ENCODE measurements around the gene CA11.
"Not testable (repeated sequence)": the region's sequence is repeated elsewhere in the genome, so short reads cannot be mapped to it uniquely, and the experiment has no call there.

Gene CA11

DNA sequence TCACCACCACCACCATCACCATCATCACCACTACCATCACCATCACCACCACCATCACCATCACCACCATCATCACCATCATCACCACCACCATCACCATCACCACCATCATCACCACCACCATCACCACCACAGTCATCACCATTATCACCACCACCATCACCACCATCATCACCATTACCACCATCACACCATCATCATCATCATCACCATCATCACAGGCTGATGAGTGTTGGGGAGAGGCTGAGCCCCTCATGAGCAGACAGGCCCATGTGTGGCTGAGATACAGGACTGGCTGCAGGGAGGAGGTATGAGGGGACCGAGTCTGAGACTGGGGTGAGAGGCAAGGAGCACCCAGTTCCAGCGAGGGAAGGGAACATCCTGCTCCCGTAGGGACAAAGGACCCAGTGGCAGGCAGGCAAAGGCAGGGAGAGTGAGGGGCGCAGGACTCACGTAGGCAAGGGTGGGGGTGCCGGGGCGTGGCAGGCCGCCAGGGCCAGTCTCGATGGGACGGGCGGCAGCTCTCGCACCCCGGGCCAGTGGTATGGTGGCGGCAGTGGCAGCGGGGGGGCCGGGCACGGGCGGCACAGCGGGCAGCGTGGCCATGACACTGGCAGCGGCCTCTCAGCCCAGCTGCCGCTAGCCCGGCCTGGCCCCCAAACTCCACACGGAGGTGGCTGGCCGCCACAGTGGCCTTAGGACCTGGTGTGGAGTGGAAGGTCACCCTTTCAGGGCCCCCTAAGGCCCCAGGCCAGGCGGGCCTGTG is 24.1 kb upstream of the CA11 start:
- DNase-seq, result no peak

DNA sequence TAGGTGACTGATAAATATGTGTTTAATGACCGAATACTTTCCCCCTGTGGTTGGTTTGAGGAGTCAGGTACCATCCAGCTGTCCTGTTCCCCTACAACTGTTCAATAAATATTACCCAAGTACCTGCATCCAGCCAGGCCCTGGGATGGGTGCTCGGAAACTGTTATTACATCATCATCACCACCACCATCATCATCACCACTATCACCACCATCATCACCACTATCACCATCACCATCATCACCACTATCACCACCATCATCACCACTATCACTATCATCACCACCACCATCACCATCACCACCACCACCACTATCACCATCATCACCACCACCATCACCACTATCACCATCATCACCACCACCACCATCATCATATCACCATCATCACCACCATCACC is 22.8 kb upstream of the CA11 start:
- no peak for DNase-seq

DNA sequence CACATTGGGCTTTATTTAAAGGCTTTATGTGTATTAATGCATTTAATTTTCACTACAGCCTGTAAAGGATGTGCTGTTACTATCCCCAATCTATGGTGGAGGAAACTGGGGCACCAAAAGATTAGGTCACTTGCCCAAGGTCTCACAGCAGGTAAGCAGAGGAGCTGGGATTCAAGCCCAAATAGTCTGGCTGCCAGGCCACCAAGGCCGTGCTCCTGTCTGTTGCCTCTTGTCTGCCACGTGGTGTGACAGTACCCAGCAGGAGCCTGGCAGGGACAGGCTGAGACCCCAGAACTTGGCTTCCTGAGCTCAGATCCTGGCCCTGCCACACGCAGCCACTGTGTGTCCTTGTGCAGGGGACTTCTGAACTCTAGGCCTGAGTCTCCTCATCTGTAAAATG is 22.3 kb upstream of the CA11 start:
- DNase-seq, result peak in 1 of 14 donors; percentile 36

DNA sequence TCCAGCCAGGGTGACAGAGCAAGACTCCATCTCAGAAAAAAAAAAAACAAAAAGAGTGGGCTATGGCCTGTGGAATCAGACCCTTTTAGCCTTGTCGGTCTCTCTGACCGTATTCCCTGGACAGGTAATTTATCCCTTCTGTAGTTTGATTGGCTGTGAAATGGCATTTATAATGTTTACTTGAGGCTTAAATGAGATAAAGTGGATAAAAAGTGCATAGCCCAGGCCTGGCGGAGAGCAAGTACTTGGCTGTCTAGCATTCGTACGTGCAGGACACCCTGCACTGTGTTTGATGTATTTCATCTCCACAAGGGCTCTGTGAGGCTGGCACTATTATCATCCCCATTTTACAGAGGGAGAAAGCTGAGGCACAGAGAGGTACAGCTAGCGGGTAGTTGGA is 19.8 kb upstream of the CA11 start:
- DNase-seq, result no peak

DNA sequence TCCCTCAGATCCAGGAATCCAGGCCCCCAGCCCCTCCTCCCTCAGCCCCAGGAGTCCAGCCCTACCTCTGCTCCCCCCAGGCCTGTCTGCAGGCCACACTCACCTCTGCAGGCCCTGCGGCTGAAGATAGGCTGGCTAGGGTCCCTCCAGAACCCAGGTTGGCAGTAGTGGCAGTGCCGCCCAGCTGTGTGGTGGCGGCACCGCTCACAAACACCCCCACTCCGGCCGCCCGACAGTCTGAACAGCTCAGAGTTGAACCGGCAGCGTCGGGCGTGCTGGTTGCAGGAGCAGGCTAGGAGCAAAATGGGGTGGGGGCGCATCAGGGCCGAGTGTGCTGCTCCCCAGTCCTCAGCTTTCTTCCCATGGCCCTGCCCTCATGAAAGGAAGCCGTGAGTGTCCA is 18.5 kb upstream of the CA11 start:
- no peak for DNase-seq

DNA sequence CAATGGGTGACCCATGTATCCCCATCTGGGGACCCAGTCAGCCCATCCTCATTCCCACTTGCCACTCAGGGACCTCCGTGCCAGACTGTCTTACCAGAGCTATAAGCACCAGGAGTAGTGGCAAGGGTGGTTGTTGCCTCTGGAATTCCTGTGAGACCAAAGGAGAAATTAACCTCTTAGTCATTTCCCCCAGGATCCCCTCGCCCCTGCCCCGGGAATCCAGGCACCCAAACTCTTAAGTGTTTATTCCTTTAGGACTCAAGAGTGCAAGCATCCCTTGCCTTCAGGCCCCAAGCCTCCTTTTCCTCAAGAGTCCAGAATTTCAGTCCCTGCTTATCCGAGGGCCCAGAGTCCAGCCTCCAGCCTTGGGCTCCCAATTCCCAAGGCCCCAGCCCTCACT is 17.7 kb upstream of the CA11 start:
- DNase-seq, result no peak

DNA sequence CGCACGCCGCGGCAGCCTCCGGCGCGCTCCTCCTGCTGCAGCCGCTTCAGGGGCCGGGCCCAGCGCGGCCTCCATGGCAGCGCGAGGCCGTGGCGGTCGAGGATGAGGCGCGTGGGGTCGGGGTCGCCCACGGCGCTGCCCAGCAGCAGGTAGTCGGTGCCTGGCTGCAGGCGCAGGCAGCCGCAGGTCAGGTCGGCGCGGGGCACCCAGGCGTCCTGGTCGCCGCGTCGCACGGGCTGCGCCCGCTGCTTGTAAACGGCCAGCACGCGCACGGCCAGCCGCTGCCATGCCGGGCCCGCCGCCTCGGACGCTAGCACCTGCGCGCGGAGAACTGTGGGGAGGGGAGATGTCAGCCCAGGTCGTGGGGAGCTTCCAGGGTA is 15.7 kb upstream of the CA11 start:
- DNase-seq, result no peak

DNA sequence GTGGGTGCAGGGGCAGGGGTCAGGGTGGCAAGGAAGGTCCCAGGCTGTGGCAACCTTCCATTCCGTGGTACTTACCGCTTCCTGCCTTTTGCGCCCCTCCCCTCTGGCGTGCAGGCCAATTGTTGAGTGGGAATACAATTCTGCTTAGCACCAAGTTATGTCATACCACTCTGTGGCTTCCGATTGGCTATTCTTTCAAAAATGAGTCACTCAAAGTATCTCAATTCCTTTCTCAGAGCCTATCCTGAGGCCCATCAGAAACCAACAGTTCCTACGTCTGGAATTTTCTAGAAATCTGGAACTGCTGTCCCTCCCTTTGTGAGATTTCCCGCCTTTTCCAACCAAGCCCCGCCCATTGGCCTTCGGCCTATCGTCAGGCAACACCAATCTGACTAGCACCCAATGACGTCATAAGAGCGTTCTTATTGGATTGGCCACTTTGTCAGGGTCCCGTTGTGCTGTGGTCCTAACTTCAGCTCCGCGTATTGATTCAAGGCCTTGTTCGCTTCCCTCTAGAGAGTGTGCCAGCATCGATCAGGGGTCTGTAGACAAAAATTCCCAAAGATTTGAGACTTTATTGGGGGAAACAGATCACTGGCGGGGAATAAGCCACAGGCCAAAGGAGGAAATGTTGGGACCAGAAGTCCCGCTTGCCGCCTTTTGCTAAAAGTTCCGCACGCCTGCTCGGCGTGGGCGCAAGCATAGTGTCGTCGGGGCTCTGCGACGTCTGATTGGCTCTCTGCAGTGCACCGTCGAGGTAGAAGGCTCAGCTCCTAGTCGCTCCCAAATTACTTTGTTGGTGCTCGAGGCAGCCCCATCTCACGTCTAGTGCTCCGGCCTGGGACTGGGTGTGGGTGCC is 15.1 kb upstream of the CA11 start:
- peak in 12 of 14 donors; percentile 35 to 82 (median 64) for DNase-seq

DNA sequence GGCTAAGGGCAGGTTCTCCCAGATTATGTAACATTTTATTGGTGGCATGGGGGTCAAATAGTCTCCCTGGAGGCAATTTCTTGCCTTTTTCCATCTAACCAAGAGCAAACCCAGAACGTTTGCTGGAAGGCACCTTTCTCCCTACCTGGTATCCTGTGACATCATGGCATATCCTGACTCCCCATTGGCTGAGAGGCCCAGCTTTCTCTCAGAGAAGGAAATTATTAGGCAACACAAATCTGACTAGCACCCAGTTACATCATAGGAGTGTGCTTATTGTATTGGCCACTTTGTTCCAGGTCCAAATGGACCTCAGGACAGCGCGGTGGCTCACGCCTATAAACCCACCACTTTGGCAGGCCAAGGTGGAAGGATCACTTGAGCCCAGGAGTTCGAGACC is 13.8 kb upstream of the CA11 start:
- no peak for DNase-seq

DNA sequence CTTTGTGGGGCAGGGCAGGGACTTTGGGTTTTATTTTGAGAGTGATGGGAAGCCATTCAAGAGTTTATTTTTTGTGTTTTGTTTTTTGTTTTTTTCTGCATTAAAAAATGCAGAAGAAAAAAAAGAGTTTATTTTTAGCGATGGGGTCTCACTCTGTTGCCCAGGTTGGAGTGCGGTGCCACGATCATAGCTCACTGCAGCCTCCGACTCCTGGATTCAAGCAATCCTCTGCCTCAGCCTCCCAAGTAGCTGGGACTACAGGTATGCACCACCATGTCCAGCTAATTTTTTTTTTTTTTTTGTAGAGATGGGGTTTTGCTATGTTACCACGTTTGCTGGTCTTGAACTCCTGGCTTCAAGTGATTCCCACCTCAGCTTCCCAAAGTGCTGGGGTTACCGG is 12.5 kb upstream of the CA11 start:
- DNase-seq, result no peak

DNA sequence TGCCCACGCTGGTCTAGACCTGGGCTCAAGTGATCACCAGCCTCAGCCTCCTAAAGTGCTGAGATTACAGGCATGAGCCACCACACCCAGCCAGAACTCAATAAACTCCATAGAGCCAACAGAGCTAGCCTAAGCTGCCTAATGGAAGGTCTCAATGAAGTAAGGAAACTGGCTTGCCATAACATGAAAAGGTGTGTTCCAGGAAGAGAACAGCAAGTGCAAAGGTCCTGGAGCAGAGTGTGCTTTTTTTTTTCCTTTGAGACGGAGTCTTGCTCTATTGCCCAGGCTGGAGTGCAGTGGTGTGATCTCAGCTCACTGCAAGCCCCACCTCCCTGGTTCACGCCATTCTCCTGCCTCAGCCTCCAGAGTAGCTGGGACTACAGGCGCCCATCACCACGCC is 11.8 kb upstream of the CA11 start:
- not testable (repeated sequence) for DNase-seq

DNA sequence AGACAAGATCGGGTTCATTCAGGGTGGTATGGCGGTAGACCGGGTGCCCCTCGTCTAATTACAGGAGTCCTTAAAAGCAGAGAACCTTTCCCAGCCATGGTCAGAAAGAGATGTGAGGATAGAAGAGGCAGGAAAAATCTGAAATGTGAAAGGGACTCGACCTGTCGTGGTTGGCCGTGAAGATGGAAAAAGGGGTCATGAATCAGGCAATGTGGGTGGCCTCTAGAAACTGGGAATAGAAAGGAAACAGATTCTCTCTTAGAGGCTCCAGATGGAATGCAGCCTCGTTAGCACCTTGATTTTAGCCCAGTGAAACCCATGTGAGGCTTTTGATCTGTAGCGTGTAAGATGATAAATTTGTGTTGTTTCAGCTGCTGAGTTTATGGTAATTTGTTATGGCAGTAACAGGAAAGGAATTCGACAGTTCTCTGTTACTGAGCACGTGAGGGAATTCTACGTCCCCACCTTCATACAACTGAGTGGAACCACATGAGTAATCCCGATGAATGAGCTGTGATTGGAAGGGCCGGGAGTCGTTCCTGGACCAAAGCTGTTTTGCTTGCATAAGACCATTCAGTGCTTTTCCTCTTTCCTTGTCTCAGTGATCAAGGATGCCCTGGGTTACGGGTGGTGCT is 11.0 kb upstream of the CA11 start:
- no peak for DNase-seq

DNA sequence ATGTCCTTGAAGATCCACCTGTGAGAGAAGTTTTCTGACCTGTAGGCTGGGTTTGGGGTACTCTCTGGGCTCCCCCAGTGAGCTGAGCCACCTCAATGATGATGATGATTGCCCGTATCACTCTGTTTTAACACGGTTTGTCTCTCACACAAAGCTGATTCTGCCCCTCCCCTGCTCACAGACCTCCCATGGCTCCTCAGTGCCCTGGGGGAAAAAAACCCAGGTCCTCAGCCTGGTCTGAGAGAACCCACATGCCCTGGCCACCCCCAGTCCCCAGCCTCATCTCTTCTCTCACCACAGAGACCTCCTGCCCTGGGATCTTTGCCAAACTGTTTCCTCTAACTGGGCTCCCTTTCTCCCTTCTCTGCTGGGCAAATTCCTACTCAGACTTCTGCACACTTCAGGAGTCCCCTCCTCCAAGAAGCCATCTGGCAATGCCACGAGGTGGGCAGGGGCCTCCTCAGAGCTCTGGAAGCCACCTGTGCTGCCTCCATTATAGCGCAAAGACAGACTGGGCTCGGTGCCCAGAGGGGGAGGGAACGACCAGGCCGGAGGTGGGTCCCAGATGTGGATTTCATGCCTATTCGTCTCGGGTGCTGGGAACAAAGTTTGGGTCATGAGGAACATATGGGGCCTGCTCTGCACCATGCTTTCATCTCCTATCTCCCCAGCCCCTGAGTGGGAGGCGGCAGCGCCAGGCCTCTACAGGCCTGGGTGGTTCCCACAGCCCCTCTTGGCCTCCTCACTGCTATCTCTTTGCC is 8.5 kb upstream of the CA11 start:
- DNase-seq, result no peak

DNA sequence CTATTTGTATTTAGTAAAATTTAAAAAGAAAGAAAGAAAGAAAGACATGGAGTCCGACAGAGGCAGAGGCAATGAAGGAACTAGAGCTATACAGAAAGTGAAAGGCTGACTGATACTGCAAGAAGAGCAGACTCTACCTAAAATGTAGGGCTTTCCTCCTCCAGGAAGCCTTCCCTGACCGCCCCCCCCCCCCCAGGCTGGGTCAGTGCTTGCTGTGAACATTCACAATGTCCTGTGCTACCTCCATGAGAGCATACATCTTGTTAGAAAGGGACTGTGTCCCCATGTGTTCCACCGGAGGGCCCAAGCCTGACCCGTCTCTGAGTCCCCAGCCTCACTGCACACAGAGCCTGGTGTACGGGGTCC is 5.7 kb upstream of the CA11 start:
- no peak for DNase-seq

DNA sequence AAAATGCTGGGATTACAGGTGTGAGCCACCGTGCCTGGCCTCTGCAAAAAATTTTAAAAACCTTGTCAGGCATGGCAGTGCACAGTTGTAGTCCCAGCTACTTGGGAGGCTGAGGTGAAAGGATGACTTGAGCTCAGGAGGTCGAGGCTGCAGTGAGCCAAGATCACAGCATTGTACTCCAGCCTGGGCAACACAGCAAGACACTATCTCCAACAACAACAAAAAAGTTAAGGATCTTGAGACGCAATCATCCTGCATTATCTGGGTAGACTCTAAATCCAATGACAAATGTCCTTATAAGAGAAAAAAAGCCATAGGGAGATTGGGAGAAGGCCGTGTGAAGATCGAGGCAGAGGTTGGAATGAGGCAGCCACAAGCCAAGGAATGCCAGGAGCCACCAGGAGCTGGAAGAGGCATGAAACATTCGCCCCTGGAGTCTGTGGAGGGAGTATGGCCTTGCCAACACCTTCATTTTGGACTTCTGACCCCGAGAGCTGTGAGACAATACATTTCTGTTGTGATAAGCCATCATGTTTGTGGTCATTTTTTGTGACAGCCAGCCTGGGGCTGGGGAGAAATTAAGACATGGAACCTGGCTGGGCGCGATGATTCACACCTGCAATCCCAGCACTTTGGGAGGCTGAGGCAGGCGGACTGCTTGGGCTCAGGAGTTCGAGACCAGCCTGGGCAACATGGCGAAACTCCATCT is 5.1 kb upstream of the CA11 start:
- DNase-seq, result no peak

DNA sequence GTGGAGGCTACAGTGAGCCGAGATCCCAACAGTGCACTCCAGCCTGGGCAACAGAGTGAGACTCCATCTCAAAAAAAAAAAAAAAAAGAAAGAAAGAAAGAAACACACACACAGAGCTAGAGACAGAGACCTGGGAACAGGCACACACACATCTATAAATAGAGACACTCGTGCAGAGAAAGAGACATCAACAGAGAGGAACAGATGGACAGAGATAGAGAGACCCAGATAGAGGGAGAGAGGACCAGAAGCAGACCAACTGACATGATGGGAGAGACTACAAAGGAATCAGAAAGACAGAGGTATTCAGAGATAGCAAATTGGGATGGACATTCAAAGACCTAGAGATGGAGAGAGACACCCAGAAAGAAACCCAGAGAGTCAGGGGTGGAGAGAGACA is 2.1 kb upstream of the CA11 start:
- peak in 1 of 14 donors; percentile 80 for DNase-seq

DNA sequence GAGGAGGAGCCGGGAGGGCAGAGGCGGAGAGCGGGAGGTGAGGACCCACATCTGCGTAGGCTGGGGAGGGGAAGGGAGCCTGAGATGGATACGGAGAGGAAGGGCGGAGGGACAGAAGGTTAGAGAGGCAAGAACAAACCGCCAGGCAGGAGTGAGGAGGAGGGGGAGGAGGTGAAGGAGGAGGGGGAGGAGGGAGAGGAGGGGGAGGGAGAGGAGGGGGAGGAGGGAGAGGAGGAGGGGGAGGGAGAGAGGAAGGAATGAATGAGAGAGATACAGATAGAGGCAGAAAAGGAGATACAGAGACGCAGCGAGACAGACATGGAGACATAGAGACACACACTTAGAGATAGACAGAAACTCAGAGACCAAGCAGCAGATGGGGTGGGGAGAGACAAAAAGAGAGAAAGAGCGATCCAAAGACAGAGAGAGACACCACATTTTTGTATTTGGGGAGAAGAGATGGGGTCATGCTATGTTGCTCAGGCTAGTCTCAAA is 782 bp upstream of the CA11 start:
- DNase-seq, result no peak

DNA sequence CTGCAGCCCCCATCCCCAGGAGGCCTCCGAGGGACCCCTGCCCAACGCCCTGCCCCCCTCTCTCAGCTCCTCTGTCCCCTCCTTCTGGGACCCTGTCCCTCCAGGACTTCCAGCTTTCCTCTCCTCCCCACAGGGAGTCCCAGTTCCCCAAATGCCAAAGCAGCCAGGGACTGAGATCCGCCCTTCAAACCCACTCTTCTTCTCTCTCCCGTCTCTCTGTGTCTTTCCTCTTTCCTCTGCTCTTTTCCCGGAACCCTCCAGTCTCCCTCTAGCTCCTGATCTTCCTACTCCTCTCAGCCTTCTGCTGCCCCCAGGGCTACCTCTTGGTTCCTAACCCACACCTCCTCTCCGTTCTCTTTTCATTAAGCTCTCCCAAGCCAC is 377 bp downstream of the CA11 start:
- DNase-seq, result peak in 5 of 14 donors; percentile 54 to 74 (median 56)

DNA sequence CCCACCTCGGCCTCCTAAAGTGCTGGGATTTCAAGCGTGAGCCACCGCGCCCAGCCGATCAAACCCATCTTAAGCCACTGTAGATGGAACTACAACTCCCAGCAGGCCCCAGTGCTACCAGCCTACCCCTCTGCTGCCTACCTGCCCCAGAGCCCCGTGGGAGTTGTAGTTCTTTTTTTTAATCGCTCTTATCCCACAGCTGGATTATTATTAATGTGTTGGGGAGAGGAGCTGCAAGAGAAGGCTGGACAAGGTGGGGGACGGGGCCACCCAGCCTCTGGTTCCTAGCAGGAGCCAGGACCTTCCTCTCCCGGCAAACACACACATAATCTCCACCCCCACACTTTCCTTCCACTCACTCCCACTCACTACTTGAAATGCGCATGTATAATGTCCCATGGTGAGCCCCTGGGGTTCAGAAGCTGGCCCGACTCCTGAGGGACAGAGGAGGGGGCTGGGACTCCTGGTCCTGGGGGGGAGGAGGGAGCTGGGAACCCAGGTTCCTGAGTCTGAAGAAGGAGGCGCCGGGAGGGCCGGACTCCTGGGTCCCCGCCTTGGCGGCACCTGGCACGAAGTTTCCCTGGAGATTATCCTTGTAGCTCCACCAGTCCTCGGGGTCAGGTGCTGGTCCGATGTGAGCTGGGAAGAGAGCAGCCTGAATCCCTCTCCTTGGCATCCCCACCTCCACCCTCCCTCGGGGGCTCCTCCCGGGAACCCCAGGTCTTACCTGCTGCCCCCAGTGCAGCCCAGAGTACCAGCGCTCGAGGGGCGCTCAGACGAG is 958 bp downstream of the CA11 start:
- peak in 12 of 14 donors; percentile 49 to 82 (median 66) for DNase-seq

DNA sequence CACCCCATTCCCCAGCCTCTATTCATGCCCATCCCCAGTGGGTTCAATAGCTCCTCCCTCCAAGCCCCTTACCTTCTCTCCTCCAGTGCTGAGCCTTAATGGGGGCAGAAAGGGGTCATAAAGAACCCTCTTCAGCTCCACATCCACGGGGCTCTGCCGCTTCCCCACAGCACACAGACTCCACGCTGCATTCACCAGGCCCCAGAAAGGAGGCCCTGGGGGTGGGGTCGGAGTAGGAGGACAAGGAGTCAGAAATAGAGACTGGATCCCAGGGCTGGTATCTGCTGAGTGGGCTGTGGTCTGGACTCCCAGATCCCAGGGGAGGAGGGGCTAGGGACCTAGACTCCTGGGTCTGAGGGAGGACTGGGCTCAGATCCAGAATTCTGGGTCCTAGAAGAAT is 1.6 kb downstream of the CA11 start:
- DNase-seq, result peak in 1 of 14 donors; percentile 36

DNA sequence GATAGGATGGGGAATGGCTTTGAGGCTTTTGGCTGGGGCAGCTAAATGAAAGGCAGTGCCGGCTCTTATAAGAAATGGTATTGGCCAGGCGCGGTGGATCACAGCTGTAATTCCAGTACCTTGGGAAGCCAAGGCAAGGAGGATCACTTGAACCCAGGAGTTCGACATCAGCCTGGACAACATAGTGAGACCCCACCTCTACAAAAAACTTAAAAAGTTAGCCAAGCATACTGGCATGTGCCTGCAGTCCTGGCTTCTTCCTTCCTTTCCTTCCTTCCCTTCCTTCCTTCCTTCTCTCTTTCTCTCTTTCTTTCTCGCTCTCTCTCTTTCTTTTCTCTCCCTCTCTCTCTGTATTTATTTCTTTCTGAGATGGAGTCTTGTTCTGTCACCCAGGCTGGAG is 3.1 kb downstream of the CA11 start:
- DNase-seq, result no peak

Data from C1 segment of cervical spinal cord (tissue), 14 donors.